Mammary epithelial cell (primary cell): ENCODE measurements around the gene ABHD17C.

ENCODE experiments used
- EZH2 ChIP-seq: IDR thresholded peaks from 2 replicates; pipeline ENCODE4 v1.6.1; 2012; ENCODE audit warnings: low read length, inconsistent platforms, borderline replicate concordance
- TF ChIP-seq, protein P1 (sequence below), 2 donors: IDR thresholded peaks in 1 of 2; conservative IDR thresholded peaks in 1 of 2; 2 replicates each; pipeline ENCODE4 v1.5.1; 2011 to 2012; ENCODE audit warnings: inconsistent platforms in 2 of 2, low read length in 2 of 2, mild to moderate bottlenecking in 2 of 2, control low read depth in 1 of 2, low read depth in 1 of 2; ENCODE audit not compliant: insufficient read depth in 1 of 2; ENCODE audit errors: extremely low read depth in 1 of 2

DNA sequence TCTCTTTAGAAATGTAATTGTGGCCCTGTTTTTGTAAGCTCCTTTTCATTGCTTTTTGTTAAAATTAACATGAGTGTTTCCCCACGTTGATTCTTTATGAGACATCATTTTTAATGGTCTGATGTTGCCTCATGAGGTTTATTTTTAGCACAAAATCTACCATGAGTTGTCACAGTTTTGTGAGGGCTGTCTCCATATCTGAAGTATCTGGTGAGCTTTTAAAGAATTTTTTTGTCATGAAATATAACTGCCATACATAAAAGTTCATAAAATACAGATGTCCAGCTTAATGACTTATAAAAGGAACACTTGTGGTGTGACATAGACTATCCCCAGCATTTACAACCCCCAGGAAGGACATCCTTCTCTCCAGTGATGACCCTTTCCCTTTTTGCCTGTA is 49.7 kb downstream of the ABHD17C start:
- TF ChIP-seq, protein P1, sequence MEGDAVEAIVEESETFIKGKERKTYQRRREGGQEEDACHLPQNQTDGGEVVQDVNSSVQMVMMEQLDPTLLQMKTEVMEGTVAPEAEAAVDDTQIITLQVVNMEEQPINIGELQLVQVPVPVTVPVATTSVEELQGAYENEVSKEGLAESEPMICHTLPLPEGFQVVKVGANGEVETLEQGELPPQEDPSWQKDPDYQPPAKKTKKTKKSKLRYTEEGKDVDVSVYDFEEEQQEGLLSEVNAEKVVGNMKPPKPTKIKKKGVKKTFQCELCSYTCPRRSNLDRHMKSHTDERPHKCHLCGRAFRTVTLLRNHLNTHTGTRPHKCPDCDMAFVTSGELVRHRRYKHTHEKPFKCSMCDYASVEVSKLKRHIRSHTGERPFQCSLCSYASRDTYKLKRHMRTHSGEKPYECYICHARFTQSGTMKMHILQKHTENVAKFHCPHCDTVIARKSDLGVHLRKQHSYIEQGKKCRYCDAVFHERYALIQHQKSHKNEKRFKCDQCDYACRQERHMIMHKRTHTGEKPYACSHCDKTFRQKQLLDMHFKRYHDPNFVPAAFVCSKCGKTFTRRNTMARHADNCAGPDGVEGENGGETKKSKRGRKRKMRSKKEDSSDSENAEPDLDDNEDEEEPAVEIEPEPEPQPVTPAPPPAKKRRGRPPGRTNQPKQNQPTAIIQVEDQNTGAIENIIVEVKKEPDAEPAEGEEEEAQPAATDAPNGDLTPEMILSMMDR (conservative IDR thresholded peaks at IDR 0.05 in 1 of 2, IDR thresholded peaks at IDR 0.05 in 1 of 2; ENCODE audit: extremely low read depth in 1 of 2, insufficient read depth in 1 of 2, low read depth in 1 of 2, low read length in 2 of 2): no peak
- no peak for TF ChIP-seq EZH2
